HCEC 1CT (cell line): ENCODE results near the gene MBOAT2.
"Not testable (repeated sequence)": the region's sequence is repeated elsewhere in the genome, so short reads cannot be mapped to it uniquely, and the experiment has no call there.

Experiments used
- DNase-seq: peaks from one replicate; pipeline ENCODE4 v3.0.0-alpha.2; 2017

The MBOAT2 gene

DNA sequence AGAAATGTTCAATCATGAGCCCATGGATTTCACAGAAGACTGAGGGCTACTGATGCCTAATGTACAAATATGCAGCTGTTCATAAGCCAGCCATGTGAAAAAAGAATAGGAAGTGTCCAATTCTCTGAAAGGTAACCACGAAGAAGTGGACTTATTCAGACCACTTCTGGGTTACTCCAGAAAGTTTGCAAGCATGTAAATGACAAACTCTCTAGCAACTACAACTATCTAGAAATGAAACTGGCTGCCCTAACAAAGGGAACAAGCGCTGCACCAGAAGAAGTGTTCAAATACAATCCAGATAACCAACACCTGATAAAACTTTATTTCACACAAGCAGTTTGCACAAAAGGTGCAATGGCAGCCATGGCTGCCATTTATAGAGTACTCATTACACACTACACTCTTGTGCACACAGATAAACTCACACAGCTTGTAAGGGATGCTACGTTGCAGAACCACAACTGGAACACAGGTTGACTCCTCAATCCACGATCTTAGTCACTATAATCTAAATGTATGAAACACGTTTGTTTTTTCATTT, 13.9 kb downstream of the MBOAT2 start:
- no peak for DNase-seq

DNA sequence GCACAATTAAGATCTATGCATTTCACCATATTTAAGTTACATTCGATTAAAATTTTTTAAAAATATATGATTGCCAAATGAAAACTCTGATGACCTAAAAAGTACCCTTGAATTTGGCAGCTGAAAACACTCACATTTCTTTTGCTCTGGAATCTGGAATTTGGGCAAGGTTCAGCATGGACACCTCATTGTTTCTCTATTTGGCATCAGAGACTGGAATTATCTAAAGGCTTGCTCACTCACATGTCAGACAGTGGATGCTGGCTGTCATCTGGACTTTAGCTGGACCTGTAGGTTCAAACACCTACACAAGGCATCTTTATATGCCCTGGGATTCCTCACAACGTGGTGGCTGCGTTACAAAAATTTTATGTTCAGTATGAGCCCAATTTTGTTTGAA, 16.1 kb downstream of the MBOAT2 start:
- peak; percentile 54 for DNase-seq

DNA sequence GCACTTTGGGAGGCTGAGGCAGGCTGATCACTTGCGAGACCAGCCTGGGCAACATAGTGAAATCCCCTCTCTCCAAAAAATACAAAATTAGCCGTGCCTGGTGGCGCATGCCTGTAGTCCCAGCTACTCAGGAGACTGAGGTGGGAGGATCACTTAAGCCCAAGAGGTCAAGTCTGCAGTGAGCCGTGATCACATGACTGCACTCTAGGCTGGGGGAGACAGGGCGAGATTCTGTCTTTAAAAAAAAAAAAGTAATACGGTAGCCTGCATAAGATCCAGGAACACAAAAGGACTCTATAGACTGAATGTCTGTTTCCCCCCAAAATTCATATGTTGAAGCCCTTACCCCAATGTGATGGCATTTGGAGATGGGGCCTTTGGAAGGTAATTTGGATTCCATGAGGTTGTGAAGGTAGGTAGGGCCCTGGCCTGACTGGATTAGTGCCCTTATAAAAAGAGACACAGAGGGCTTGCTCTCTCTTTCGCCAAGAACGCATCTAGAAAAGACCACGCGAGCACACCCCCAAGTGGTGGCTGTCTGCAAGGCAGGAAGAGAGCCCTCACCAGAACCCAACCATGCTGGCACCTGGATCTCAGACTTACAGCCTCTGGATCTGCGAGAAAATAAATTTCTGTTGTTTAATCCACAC, 17.0 kb downstream of the MBOAT2 start:
- DNase-seq = peak; percentile 38

DNA sequence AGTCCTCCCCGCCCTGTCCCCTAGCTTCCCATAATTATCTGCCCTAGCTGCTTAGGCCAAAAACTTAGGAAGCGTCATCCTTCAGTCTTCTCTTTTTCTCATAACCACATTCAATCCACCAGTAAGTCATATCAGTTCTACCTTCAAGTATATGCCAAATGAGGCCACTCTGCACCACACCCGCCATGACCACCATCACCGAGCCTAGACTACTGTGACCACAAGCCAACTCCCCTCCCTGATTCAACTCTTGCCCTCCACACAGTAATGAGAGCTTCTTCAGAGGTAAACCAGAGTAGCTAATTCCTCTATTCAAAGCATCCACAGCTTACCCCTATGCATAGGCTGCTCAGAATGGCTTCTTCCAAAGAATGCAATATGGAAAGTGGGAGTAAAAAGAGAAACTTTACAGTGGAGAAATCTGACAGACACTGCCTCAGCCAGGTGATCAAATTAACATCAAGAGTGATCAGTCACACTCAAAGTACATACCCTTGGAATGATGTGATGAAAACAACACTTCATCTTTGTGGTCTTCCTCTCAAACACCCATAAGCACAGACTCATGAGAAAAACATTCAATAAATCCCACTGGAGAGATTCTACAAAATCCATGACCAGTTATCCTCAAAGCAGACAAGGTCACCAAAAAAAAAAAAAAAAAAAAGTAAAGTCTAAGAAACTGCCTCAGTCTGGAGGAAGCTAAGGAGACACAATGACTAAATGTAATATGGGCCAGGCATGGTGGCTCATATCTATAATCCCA, 17.7 kb downstream of the MBOAT2 start:
- peak; percentile 69 for DNase-seq

DNA sequence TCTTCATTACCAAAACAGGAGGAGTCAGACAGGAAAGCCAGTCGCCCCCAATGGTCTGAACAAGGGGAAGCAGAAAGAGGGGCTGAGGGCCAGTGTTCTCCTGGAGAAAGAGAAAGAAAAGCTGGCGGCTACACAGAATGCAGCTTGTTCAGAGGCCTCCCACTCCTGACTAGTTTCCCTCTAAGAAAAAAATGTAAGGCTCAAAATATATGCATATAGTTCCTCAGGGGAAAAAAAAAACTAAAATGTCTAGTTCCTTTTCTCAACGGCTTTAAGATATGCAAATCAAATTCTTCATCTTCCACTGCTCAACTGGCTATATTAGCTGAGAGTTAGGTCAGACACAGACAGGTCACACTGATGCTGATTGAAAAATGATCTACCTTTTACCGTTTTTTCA, 18.6 kb downstream of the MBOAT2 start:
- no peak for DNase-seq

DNA sequence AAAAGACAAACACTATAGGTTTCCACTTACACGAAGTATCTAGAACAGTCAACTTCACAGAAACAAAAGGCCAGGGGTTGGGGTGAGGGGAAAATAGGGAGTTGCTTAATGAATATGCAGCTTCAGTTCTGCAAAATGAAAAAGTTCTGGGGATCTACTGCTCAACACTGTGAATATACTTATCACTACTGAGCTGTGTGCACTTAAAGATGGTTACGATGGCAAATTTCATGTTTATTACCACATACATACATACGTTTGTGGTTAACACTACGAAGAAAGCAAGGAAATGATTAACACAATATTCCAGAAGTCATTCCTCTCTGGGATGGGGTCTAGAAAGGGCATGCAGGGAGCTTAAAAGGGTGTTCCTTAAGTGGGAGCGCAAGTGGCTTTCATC, 19.3 kb downstream of the MBOAT2 start:
- peak; percentile 32 for DNase-seq

DNA sequence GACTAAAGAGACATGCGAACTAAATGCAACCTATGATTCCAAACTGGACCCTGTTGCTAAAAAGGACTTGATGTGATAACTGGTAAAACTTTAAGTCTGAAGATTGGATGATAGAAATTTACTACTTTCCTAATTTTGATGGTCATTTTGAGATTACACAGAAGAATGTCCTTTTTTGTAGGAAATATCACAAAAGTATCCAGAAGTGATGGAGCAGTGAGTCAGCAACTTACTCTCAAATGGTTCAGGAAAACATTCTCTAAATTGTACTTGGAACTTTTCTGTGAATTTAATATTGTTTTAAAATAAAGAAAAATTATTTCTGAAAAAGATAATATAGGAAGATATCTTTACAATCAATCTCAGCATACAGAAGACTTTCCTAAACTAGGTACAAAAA, 19.9 kb downstream of the MBOAT2 start:
- peak; percentile 34 for DNase-seq

DNA sequence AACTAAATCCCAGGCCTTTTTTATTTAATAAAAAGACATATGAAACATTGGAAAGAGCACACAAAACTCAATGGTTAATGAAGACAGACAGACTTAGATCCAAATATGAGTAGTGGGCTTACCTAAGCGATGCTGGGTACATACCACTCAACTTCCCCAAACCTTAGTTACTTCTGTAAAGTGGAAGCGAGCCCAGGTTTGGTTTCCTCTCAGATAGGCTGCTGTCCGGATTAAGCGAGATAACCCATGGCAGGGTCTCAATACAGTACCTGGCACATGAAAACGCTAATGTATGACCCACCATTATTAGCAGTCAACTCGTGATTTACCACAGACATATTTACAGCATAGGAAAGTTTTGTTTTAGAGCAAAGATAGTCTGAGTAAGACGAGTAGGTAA, 21.6 kb downstream of the MBOAT2 start:
- DNase-seq = no peak

DNA sequence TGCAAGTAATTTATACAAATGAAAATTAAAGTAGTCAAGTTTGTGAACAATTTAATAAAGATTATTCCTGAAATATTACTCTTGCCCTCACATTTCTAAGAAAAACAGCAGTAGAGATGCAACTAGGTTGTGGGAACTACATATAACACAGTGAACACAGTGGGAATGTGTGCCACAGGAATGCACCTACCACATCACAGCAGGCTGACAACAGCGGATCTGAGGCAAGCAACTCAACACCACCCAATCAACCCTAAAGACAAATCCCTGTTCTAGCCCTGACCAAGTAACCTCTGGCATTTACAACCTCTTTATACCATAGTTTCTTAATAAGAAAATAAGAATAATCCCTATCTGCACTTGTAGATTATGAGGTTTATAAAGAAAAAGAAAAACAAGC, 23.4 kb downstream of the MBOAT2 start:
- no peak for DNase-seq

DNA sequence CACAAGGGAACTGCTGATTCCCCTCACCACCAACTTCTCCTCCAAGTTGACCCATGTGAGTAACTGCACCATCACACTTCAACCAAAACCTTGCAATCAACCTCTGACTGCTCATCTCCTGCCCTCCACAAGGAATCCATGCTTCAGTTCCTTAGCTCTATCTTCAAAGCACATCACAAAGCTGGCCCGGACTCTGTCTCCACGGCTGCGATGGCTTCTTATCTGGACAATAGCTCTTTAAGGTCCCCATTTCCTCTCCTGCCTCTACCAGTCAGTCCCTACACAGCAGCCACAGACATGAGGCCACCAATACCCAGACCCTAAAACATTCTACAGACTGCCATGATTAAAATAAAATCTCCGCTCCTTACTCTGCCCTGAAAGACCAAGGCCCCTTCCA, 25.7 kb downstream of the MBOAT2 start:
- DNase-seq = no peak

DNA sequence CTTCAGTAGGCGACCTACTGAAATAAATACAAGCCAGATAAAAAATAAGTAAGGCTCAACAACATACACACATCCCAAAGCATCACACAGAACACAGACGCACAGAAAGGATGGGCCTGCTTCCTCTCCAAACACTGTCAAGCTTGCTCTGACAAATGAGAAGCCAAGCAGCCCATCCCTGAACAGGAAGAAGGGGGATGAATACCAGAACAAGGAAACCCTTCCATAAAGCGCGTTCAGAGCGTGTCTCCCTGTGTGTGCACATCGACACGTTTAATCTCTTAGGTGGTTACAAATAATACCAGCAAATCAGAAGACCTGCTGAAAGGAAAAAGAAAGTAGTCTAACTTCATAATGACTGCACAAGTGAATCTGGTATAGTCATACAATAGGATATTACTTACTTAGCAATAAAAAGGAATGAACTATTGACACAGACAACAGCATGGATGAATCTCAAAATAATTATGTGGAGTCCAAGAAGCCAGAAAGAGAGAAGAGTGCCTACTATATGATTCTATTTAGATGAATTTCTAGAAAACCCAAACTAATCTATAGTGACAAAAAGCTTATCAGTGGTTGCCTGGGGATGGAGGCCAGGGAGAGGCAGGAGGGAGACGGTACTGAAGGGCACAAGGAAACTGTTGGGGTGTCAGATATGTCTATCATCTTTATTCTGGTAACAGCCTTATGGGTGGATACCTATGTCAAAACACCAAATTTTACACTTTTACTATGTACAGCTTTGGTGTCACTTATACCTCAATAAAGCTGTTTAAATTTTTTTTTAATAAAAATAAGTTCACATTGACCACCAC, 26.8 kb downstream of the MBOAT2 start:
- no peak for DNase-seq

DNA sequence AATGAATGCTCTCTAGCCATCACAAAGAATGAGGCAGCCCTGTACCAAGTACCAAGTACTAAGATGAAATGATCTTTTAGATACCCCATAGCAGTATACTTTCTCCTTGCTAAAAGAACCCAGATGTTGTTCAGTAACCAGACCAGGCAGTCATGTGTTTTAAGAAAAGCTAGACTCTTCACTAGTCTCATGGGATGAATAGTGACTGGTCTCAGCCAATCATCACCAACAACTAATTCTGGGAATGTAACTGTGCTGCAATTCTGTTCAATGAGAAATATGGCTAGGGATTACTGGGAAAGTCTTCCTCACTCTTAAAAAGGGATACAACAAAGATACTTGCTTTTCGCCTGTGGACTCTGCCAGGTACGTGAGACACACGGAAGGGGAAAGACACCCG, 29.5 kb downstream of the MBOAT2 start:
- DNase-seq = no peak

DNA sequence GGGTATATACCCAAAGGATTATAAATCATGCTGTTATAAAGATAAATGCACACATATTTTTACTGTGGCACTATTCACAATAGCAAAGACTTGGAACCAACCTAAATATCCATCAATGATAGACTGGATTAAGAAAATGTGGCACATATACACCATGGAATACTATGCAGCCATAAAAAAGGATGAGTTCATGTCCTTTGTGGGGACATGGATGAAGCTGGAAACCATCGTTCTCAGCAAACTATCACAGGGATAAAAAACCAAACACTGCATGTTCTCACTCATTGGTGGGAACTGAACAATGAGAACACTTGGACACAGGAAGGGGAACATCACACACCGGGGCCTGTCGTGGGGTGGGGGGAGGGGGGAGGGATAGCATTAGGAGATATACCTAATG, 30.5 kb downstream of the MBOAT2 start:
- DNase-seq = not testable (repeated sequence)

DNA sequence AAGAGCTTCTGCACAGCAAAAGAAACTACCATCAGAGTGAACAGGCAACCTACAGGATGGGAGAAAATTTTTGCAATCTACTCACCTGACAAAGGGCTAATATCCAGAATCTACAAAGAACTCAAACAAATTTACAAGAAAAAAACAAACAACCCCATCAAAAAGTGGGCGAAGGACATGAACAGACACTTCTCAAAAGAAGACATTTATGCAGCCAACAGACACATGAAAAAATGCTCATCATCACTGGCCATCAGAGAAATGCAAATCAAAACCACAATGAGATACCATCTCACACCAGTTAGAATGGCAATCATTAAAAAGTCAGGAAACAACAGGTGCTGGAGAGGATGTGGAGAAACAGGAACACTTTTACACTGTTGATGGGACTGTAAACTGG, 30.9 kb downstream of the MBOAT2 start:
- DNase-seq = not testable (repeated sequence)

DNA sequence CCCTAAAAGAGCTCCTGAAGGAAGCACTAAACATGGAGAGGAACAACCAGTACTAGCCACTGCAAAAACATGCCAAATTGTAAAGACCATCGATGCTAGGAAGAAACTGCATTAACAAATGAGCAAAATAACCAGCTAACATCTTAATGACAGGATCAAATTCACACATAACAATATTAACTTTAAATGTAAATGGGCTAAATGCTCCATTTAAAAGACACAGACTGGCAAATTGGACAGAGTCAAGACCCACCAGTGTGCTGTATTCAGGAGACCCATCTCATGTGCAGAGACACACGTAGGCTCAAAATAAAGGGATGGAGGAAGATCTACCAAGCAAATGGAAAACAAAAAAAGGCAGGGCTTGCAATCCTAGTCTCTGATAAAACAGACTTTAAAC, 34.1 kb downstream of the MBOAT2 start:
- DNase-seq = not testable (repeated sequence)

DNA sequence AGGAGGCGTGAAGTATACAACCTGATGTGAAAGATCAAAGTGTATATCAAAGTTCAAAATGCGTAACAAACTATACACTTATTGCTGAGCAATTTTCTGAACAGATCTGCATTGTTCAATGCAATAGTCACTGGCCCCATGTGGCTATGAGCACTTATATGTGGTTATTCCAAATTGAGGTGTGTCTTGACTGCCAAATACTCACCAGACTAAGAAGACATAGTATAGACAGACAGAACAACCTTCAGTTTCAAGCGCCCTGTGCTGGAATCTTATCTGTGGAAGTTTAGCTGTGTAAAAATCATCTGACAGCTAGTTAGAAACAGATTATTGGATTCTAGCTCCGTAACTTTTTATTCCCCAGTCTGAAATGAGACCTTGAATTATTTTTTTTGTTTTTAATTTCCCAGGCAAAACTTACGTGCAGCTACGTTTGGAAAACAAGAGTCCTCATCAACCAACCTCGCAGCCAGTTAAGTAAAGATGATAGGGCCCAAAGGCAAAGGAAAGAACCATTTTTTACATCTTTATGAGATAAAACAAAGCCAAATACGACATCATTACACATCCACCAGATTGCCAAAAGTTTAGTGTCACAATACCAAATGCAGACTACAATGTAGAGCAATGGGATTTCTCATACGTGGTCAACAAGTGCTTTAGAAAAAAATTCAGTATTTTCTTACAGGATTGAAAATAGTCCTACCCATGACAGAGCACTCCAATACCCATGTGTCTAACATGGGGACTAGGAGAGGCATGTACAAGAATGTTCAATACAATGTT, 37.2 kb downstream of the MBOAT2 start:
- no peak for DNase-seq

DNA sequence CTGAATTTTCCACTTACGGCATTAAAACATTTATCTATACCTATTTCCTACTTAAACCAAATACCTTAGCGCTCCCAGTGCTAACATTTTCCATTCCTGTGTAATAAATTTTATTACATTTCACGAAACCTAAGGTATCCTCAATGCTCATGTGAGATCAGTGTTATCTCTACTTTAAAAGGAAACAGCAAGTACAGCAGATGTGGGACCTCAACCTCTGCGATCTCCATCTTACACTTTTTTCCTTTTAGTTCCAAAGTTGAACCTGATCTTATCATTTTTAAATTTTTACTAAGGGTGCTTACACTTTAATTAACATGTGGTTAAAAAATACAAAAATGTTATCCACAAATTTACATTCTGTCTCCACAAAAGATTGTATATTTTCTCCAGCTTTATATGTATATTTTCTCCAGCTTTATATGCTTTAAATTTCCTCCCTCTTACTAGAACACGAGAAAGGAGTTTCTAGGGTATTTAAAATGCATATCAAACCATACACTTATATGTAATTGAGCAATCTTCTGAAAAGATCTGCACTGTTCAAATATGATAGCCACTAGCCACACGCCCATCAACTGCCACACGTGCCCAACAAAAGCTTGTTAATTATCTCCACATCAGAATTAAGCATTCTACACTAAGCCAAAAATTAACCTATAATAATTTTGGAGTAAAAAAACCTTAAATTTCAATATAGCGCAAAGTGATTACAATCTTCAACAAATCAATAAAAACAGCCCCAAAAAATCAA, 38.1 kb downstream of the MBOAT2 start:
- no peak for DNase-seq

DNA sequence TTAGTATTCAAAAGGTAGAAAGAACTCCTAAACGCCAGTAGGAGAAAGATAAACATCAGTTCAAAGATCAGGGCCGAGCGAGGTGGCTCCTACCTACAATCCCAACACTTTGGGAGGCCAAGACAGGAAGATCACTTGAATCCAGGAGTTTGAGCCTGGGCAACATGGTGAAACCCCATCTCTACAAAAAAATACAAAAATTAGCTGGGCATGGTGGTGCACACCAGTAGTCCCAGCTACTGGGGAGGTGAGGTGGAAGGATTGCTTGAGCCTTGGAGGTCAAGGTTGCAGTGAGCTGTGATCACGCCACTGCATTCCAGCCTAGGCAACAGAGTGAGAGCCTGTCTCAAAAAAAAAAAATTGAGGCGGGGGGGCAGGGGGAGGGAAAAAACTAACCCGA, 40.6 kb downstream of the MBOAT2 start:
- DNase-seq = no peak

DNA sequence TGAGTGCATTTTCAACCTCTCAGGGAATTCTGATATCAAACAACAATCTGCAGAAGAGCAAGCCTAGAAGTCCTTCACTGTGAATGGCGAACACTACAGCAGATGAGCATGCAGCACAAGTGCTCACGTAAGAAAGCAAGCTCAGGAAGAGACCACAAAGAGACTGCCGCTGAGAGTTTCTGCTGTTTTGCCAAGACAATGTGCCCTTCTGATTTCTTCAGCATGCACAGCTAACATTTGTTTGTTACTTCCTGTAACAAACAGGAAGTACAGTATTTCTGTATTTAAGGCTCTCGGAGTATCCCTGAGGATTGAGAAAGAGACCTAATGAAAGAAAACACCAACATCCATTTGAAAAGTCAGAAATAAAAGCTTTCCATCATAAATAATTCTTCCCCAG, 45.9 kb downstream of the MBOAT2 start:
- no peak for DNase-seq

DNA sequence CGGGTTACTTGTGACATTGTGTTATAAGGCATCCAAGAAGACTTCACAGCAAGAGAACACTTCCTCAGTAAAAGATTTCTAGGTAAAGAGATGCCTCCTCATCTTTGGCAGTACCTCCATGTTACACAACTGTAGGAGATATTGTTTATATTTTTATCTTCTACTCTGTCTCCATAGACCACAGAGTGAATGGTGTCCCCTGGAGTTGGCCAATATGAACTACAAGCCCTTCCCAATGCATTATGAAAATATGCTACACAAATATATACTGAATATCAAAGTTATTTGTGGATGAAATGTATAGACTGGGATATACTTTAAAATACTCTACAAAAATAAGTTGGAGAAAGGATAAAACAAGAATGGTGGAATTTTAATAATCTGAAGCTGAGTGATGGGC, 46.7 kb downstream of the MBOAT2 start:
- no peak for DNase-seq

DNA sequence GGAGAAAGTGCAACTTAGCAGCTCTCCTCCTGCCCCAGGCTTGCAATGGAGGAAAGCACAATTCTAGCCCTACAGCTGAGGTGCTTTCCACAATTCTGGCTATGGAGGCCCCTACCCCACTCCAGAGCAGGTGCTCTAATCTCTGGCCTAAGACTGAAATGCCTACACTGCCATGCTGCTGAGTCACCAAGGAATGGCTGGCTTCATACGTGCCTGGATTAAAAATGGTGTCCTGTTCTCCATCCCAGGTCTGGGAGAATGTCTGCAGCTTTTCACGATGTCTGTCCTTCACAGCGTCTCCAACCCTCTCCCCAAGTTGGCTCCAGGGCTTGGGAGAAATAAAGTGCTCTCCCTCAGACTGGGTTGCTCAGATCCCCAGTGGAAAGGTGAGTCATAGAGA, 48.5 kb downstream of the MBOAT2 start:
- DNase-seq = no peak

DNA sequence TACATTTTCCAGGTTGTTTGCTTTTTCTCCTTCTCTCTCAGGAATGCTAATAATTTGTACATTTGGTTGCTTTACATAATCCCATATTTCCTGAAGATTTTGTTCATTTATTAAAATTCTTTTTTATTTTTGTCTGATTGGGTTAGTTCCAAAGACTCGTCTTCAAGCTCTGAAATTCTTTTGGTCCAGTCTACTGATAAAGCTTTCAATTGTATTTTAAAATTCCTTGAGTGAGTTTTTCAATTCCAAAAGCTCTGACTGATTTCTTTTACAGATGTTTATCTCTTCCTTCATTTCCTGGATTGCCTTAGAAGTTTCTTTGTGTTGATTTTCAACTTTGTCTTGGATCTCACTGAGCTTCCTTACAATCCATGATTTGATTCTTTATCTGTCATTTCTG, 50.0 kb downstream of the MBOAT2 start:
- no peak for DNase-seq
